GM12878 (cell line): ENCODE data around the gene ZNFX1. TPM values are rescaled to one million over a fixed set of nuclear protein-coding genes. Genes with fewer than 3 reads are reported as not detected.

Experiments used
- ATAC-seq: fragments of 200-7000 bp; cut with Tn5 transposase; 3 replicates; pipeline ENCODE4 v1.9.1; 2020; ENCODE audit warnings: mild to moderate bottlenecking, moderate library complexity
- BruUV-seq: library from RNA; stranded (reverse); fragments of 400-500 nt; replicated peaks from 2 replicates; lab custom pipeline; 2021; lab: Mats Ljungman, UMichigan
- CTCF ChIA-PET: fragments of 300-600 bp; sonication (Branson Sonifier 250); formaldehyde crosslinking; extraction: SDS; loops from one replicate; lab custom pipeline; 2021; ENCODE audit warnings: inconsistent platforms; lab: Yijun Ruan, JAX
- POLR2A ChIA-PET: fragments of 350-600 bp; formaldehyde crosslinking; extraction: SDS; loops from one replicate; lab custom pipeline; 2021; ENCODE audit warnings: inconsistent platforms; lab: Charles Lee
- RAD21 ChIA-PET: fragments of 300-600 bp; sonication (Branson Sonifier 250); formaldehyde crosslinking; loops from one replicate; lab custom pipeline; 2023; ENCODE audit warnings: antibody characterized with exemption; ENCODE audit not compliant: unreplicated experiment; lab: Charles Lee
- SMC1A ChIA-PET: fragments of 300-600 bp; sonication (Branson Sonifier 250); formaldehyde crosslinking; loops from one replicate; lab custom pipeline; 2023; ENCODE audit not compliant: unreplicated experiment, uncharacterized antibody; lab: Charles Lee
- DNase-seq: peaks from one replicate; pipeline ENCODE4 v3.0.0-alpha.2; 2011; ENCODE audit warnings: low read depth, low spot score
- FAIRE-seq: peaks from 3 replicates; lab custom pipeline; 2011; peaks lifted over from hg19 to GRCh38; lab: Jason Lieb, UNC
- H2AFZ ChIP-seq: 2 replicates; pipeline ENCODE4 v1.6.0; 2011; ENCODE audit warnings: low read depth, low read length, control low read depth; ENCODE audit not compliant: control insufficient read depth
- H3K27ac ChIP-seq: 2 replicates; pipeline ENCODE4 v1.5.1; 2011; ENCODE audit warnings: control low read depth; ENCODE audit not compliant: control insufficient read depth, insufficient read depth
- H3K27me3 ChIP-seq, 2 experiments: replicated peaks in 1 of 2; 2 replicates each; pipeline versions ENCODE4 v1.6.0 to v1.6.1; 2011; ENCODE audit warnings: low read length in 1 of 2; ENCODE audit not compliant: control insufficient read depth in 2 of 2, insufficient read depth in 2 of 2
- H3K36me3 ChIP-seq, 2 experiments: 2 replicates each; pipeline ENCODE4 v1.5.1; 2011; ENCODE audit warnings: low read length in 1 of 2; ENCODE audit not compliant: control insufficient read depth in 2 of 2, insufficient read depth in 2 of 2
- H3K4me1 ChIP-seq: 2 replicates; pipeline ENCODE4 v1.6.1; 2011; ENCODE audit warnings: mild to moderate bottlenecking, low read length, moderate library complexity, mixed read lengths; ENCODE audit not compliant: control insufficient read depth, insufficient read depth
- H3K4me2 ChIP-seq: 2 replicates; pipeline ENCODE4 v1.6.0; 2011; ENCODE audit warnings: control low read depth; ENCODE audit not compliant: control insufficient read depth, insufficient read depth
- H3K4me3 ChIP-seq: fragments of 200-600 bp; sonication (generic); 2 replicates; pipeline ENCODE4 v1.5.1; 2016
- H3K79me2 ChIP-seq: 2 replicates; pipeline ENCODE4 v1.6.0; 2011; ENCODE audit warnings: low read length; ENCODE audit not compliant: control insufficient read depth, insufficient read depth
- H3K9ac ChIP-seq: 2 replicates; pipeline ENCODE4 v1.8.0; 2011; ENCODE audit warnings: low read length, control low read depth, mixed read lengths; ENCODE audit not compliant: control insufficient read depth, insufficient read depth
- H3K9me3 ChIP-seq: replicated peaks from 3 replicates; pipeline ENCODE4 v1.5.1; 2011; ENCODE audit warnings: mild to moderate bottlenecking, low read length; ENCODE audit not compliant: control insufficient read depth, insufficient read depth
- H4K20me1 ChIP-seq: 2 replicates; pipeline ENCODE4 v1.6.0; 2011; ENCODE audit not compliant: control insufficient read depth, insufficient read depth
- CHD1 ChIP-seq: IDR thresholded peaks from 2 replicates; pipeline ENCODE4 v1.6.1; 2012; ENCODE audit warnings: low read depth, low read length, improper control_type of control experiment
- CREM ChIP-seq: IDR thresholded peaks from 2 replicates; pipeline ENCODE4 v1.6.1; 2014; ENCODE audit warnings: antibody characterized with exemption, low read depth
- ESRRA ChIP-seq: IDR thresholded peaks from 2 replicates; pipeline ENCODE4 v1.6.1; 2012; ENCODE audit warnings: mild to moderate bottlenecking, low read length, improper control_type of control experiment
- GATAD2B ChIP-seq: fragments of 450-650 bp; conservative IDR thresholded peaks from 2 replicates; pipeline ENCODE4 v1.6.1; 2017; ENCODE audit warnings: low read depth, mild to moderate bottlenecking, moderate library complexity
- HCFC1 ChIP-seq: fragments of 150-350 bp; IDR thresholded peaks from 2 replicates; pipeline ENCODE4 v1.6.1; 2014; ENCODE audit warnings: low read length
- NFXL1 ChIP-seq: fragments of 450-650 bp; IDR thresholded peaks from 2 replicates; pipeline ENCODE4 v1.6.1; 2017; ENCODE audit warnings: antibody characterized with exemption, mild to moderate bottlenecking, borderline replicate concordance
- NFYA ChIP-seq: IDR thresholded peaks from 2 replicates; pipeline ENCODE4 v1.6.1; 2011; ENCODE audit warnings: low read depth, mild to moderate bottlenecking, low read length, improper control_type of control experiment, borderline replicate concordance
- NFYB ChIP-seq: IDR thresholded peaks from 2 replicates; pipeline ENCODE4 v1.6.1; 2011; ENCODE audit warnings: low read depth, mild to moderate bottlenecking, low read length, improper control_type of control experiment, moderate library complexity; ENCODE audit not compliant: insufficient read depth
- NKRF ChIP-seq: fragments of 450-650 bp; conservative IDR thresholded peaks from 2 replicates; pipeline ENCODE4 v1.6.1; 2017; ENCODE audit warnings: mild to moderate bottlenecking, moderate library complexity
- PML ChIP-seq: IDR thresholded peaks from 2 replicates; pipeline ENCODE4 v1.6.1; 2012; ENCODE audit warnings: low read length, inconsistent platforms
- POU2F2 ChIP-seq: IDR thresholded peaks from 3 replicates; pipeline ENCODE4 v1.6.1; 2011; ENCODE audit warnings: low read depth, mild to moderate bottlenecking, low read length, borderline replicate concordance
- RAD21 ChIP-seq: IDR thresholded peaks from 2 replicates; pipeline ENCODE4 v1.6.1; 2011; ENCODE audit warnings: mild to moderate bottlenecking, low read depth, low read length, moderate library complexity; ENCODE audit not compliant: insufficient read depth
- SUPT20H ChIP-seq: IDR thresholded peaks from 2 replicates; pipeline ENCODE4 v1.6.1; 2011; ENCODE audit warnings: low read depth, mild to moderate bottlenecking, low read length, moderate library complexity, borderline replicate concordance; ENCODE audit not compliant: control insufficient read depth
- YY1 ChIP-seq: IDR thresholded peaks from 2 replicates; pipeline ENCODE4 v1.6.1; 2011; ENCODE audit warnings: low read depth, mild to moderate bottlenecking, low read length
- ZNF592 ChIP-seq: fragments of 450-650 bp; IDR thresholded peaks from 2 replicates; pipeline ENCODE4 v1.6.1; 2017; ENCODE audit warnings: mild to moderate bottlenecking, moderate library complexity
- WGBS: methylation state at CpG from one replicate; pipeline ENCODE4 v1.1.6; 2016; ENCODE audit warnings: low lambda C conversion rate; ENCODE audit not compliant: insufficient replicate concordance, insufficient coverage; ENCODE audit errors: missing lambda C conversion rate; 5-methylcytosine and 5-hydroxymethylcytosine counted together
- in situ Hi-C: fragments of 300-500 bp; cut with MboI; formaldehyde crosslinking; loops from 9 replicates; pipeline ENCODE4 v1.14.3; 2018; ENCODE audit warnings: mixed read lengths
- intact Hi-C: fragments of 100-400 bp; cut with micrococcal nuclease; formaldehyde crosslinking; loops from one replicate; pipeline ENCODE4 v1.14.2; 2022; ENCODE audit not compliant: unreplicated experiment
- polyA plus RNA-seq, 11 experiments: library from polyadenylated mRNA; depleted of rRNA in 4 of 11; unstranded in 6 of 11; stranded (reverse) in 5 of 11; fragments of >200 nt; fragmentation: Nextera tagmentation in 4 of 11; fragmentation: Illumina TruSeq in 1 of 11; extraction: Ambion mirVana in 4 of 11; extraction: Trizol in 1 of 11; gene quantifications; 1 replicate in 1 of 11; 2 replicates in 10 of 11; pipeline versions ENCODE4 v1.2.1 to v1.2.3, GENCODE V29; 2011 to 2016; ENCODE audit warnings: inconsistent platforms in 2 of 11, missing spikeins in 2 of 11, low read depth in 1 of 11
- total RNA-seq, 4 experiments: library from RNA; depleted of rRNA in 3 of 4; stranded (reverse); fragments of >200 nt in 3 of 4; fragmentation: Illumina TruSeq in 1 of 4; extraction: Trizol in 1 of 4; gene quantifications; 2 replicates each; pipeline versions ENCODE4 v1.2.1 to v1.2.3, GENCODE V29; 2013 to 2021

The ZNFX1 gene
- total and polyA plus RNA-seq, 10 of the 15 experiments (the other 5 are each of a cell fraction or from before 2014, with no cell fraction given) = 7.4 to 31.5 (median 25.6) TPM

- no peak overlapping the region for H3K27ac ChIP-seq
- H3K36me3 ChIP-seq = no peaks in the 10 kb centered on the region
- H3K9ac ChIP-seq = no peak overlapping the region
- H3K4me3 ChIP-seq = no peak overlapping the region
- intact Hi-C loops (no loop called here), in situ Hi-C loops (no loop called here)
- peaks cover 1% of the 10 kb centered on the region; the same call in 1 of the 3 replicates for H3K9me3 ChIP-seq
- H4K20me1 ChIP-seq = no peaks in the 10 kb centered on the region
- no peaks in the 10 kb centered on the region for H3K79me2 ChIP-seq
- 19% methylated on average over 3 of the region's 3 CpGs for WGBS
- no peak for DNase-seq
- H2AFZ ChIP-seq = no peak overlapping the region
- POLR2A ChIA-PET = no interaction called here
- peaks cover 0 to 3% of the 10 kb centered on the region in 2 experiments; a peak in 2 of 4 replicates for H3K27me3 ChIP-seq
- CTCF ChIA-PET = no interaction called here
- ATAC-seq = no peak
- no peaks in the 10 kb centered on the region for H3K4me1 ChIP-seq
- no peak overlapping the region for H3K4me2 ChIP-seq
- TF ChIP-seq HCFC1 (no peak), CHD1 (no peak), PML (no peak), NFXL1 (no peak), ESRRA (no peak), YY1 (no peak), NFYB (no peak), GATAD2B (no peak), ZNF592 (no peak), NKRF (no peak), RAD21 (no peak), SUPT20H (no peak), NFYA (no peak), CREM (no peak), POU2F2 (no peak)
- SMC1A ChIA-PET = no interaction called here
- no peak for FAIRE-seq
- RAD21 ChIA-PET = interaction anchor here (0.7 kb wide), 1 partner anchor 12 kb away, joined by 3 read pairs; no protein-coding TSS in a partner anchor
- no TSS peak for BruUV-seq
Observed at GRCh38 chr20:49308875-49309274, 31.0 kb upstream of the ZNFX1 start.
